ENCODE measurements around the gene FRAT1.

FRAT1 gene

GRCh38 chr10:97365761-97366351 lies 46.8 kb downstream of the FRAT1 start:
- DNase-seq (ENCODE audit: low spot score) = peak; percentile 29

- no peak for DNase-seq (ENCODE audit: low spot score)
These were observed 47.5 kb downstream of the FRAT1 start for GRCh38 chr10:97366572-97366971.

GRCh38 chr10:97367126-97367649 lies 48.1 kb downstream of the FRAT1 start:
- DNase-seq (ENCODE audit: low spot score) = no peak

Measured in globus pallidus (tissue), 1 donor.